Right kidney (tissue), 1 donor: ENCODE measurements around the gene COL6A2.

Source experiments
- DNase-seq: peaks from one replicate; pipeline ENCODE4 v3.0.0-alpha.2; 2016

COL6A2 gene

GRCh38 chr21:46113497-46114176 is 15.7 kb downstream of the COL6A2 start:
- DNase-seq: no peak

GRCh38 chr21:46114963-46115362 is 17.1 kb downstream of the COL6A2 start:
- DNase-seq: no peak

GRCh38 chr21:46115441-46116188 is 17.7 kb downstream of the COL6A2 start:
- no peak for DNase-seq

GRCh38 chr21:46116189-46116775 is 18.4 kb downstream of the COL6A2 start:
- DNase-seq: no peak

GRCh38 chr21:46116776-46117585 is 19.1 kb downstream of the COL6A2 start:
- DNase-seq: no peak

DNA sequence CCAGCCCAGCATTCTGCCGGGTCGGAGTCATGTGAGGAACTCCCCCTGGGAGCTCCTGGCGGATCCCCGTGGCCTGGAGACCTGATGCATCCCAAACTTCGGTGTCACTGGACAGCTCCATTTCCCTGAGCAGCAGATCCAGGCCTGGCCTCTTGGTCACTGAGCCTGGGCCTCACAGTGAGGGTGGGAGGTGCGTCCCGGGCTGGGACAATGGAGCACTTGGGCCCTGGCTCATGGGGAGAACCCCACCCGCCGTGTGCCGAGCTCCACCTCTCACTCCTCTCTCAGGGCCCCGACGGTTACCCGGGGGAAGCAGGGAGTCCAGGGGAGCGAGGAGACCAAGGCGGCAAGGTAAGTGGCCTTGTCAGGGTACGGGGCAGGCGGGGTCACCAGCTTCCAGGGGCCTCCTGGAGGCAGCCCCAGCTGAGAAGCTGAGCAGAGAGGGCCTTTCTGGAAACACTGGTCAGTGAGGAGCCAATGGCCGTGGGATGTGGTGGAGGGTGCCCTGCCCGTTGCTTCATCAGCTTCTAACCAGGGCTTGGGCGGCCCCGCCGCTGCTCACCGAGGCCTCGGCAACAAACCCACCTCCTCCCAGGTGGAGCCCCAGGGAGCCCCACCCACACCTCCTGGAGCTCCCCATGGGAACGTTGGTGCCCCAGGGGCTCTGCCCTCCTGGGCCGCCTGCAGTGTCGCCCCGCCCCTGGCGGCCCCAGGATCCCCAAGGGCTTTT is 19.8 kb downstream of the COL6A2 start:
- DNase-seq: no peak

GRCh38 chr21:46118316-46119143 is 20.6 kb downstream of the COL6A2 start:
- DNase-seq: no peak

DNA sequence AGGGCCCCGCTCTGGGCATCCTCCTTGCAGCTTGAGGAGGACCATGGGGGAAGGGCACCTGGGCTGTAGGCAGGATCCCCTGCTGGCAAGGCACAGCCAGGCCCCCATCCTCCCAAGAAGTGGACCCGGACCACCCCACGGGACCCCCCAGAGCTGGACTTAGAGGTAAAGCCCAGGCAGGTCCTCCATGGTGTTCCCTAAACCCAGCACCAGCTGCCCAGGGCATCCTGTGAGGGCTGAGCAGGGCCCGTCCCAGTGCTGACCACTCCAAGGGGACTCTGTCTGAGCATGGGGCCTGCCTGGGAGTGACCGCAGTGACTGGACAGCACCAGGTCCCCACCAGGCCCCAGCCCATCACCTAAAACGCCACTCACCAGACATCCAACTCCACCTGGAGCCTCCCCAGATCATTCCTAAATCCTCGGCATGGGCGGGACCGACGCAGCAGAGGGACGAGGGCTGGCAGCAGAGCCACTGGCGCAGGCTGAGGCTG is 21.3 kb downstream of the COL6A2 start:
- DNase-seq: no peak

GRCh38 chr21:46119637-46120271 is 21.8 kb downstream of the COL6A2 start:
- DNase-seq: no peak

- DNase-seq: no peak
These were observed 22.7 kb downstream of the COL6A2 start for GRCh38 chr21:46120301-46121285.

DNA sequence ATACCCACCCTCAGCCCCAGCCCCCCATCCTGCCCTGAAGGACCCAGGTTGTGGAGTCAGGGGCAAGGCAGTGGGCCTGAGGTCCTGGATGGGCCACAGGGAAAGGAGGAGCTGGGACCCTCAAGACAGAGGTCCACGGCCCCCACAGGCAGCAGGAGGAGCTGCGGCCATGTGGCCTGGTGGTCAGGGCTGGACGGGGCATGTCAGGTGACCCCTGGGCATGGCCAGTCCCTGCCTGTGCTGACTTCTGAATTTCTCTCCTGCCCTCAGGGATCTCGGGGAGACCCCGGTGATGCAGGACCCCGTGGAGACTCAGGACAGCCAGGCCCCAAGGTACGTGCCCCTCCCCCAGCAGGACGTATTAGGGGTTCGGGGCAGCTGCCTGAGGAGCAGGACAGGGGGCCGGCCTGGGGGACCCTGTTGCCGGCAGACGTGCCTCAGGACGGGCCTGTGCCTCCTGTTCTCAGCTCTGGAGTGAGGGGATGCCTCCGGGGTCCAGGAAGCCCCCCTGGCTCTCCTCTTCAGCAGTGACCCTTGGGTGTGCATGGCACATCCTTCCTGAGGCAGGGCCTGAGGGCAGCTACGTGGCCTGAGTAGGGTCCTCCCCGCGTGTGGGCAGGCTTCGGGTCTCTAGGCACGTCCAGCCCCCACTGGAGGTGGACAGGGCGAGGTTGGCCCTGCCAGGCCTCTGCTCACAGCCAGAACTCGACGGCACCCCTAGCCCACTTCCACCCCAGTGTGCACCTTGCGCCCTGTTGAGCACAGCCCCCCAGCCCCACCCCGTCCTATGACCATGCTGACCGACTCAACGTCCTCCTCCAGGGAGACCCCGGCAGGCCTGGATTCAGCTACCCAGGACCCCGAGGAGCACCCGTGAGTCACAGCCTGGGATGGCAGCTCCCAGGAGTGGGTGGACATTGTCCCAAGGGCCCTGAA is 23.6 kb downstream of the COL6A2 start:
- no peak for DNase-seq

- DNase-seq: no peak
These were observed 24.3 kb downstream of the COL6A2 start for GRCh38 chr21:46122237-46122671.

DNA sequence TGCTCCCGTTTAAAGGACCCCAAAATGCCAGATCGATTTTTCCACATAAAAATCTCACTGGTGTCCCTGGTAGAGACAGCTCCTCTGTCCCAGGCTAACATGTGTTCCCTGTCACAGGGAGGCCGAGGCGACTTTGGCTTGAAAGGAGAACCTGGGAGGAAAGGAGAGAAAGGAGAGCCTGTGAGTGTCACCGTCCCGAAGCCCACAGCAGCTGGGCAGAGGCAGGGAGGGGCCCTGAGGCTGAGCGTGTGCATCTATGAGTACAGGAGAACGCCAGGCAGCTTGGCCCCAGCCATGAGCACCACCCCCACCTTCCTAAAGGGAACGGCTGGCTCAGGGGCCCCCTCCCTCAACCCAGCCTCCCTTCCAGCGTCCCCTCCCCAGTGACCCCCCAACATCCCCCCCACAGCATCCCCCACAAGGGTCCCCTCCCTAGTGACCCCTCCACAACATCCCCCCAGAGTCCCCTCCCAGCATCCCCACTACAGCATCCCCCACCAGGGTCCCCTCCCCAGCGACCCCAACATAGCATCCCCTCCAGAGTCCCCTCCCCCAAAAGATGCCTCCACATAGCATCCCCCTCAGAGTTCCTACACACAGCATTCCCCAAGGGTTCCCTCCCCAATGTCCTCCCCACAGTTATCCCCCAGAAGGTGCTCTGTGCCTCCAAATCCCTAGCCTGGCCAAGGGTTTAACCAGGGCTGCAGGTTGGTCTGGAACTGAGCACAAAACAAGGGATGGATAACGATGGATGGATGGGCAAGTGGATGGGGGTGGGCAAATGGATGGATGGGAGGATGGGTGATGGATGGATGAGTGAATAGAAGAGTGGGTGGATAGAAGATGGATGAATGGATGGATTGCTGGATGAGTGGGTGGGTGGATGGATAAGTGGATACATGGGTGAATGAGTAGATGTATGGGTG is 25.1 kb downstream of the COL6A2 start:
- no peak for DNase-seq

DNA sequence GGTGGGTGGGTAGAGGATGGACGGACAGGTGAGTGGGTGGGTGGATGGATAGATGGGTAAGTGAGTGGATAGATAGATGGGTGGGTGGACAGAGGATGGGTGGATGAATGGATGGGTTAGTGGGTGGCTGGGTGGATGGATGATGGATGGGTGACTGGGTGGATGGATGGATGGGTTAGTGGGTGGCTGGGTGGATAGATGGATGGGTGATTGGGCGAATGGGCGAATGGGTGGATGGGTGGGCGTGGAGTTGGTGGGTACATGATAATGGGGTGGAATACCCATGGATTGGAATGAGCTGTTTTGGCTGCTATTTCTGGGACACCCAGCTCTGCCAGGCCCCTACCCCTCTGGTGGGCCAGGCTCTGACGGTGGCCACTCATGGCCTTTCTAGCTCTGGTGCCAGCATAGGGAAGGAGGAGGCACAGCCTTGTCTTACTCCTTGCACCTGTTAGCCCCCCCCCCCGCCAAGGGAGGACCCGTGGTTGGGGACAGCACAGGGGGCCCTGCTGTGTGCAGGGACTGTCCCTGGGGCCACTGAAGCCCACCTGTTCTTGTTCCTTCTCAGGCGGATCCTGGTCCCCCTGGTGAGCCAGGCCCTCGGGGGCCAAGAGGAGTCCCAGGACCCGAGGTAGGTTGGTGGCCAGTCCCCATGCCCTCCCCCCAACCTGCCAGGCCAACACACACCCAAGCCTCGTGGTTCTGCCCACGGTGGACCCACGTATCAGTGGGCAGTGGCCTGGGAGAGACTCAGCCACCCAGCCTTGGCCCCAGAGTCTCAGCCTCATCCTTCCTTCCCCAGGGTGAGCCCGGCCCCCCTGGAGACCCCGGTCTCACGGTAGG is 26.4 kb downstream of the COL6A2 start:
- no peak for DNase-seq

GRCh38 chr21:46124926-46125845 is 27.3 kb downstream of the COL6A2 start:
- DNase-seq: no peak
